RPMI8226 (cell line): ENCODE results near the gene MAP1LC3A.

Experiments
- DNase-seq: peaks from one replicate; pipeline ENCODE4 v3.0.0-alpha.2; 2015

MAP1LC3A gene

GRCh38 chr20:34530342-34530741 is 28.2 kb upstream of the MAP1LC3A start:
- DNase-seq, result no peak

GRCh38 chr20:34531608-34532265 is 26.8 kb upstream of the MAP1LC3A start:
- DNase-seq, result no peak

DNA sequence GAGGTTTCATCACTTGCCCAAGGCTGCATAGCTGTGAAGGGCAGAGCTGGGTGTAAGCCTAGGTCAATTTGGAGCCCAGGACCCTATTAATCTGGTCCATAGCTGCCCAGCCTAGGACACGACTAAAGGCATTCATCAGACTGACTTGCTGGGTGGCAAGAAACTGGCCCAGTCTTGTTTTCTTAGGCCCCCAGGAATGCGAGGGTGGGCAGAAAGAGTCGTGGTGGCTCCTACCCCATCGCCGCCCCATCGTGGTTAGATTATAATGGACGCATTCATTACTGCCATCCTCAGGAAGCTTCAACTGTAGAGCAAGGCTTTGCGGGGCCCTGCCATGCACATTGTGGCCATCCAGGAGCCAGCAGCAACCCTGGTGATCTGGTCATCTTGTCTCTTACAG is 26.2 kb upstream of the MAP1LC3A start:
- no peak for DNase-seq

GRCh38 chr20:34532756-34533155 is 25.8 kb upstream of the MAP1LC3A start:
- DNase-seq, result no peak

DNA sequence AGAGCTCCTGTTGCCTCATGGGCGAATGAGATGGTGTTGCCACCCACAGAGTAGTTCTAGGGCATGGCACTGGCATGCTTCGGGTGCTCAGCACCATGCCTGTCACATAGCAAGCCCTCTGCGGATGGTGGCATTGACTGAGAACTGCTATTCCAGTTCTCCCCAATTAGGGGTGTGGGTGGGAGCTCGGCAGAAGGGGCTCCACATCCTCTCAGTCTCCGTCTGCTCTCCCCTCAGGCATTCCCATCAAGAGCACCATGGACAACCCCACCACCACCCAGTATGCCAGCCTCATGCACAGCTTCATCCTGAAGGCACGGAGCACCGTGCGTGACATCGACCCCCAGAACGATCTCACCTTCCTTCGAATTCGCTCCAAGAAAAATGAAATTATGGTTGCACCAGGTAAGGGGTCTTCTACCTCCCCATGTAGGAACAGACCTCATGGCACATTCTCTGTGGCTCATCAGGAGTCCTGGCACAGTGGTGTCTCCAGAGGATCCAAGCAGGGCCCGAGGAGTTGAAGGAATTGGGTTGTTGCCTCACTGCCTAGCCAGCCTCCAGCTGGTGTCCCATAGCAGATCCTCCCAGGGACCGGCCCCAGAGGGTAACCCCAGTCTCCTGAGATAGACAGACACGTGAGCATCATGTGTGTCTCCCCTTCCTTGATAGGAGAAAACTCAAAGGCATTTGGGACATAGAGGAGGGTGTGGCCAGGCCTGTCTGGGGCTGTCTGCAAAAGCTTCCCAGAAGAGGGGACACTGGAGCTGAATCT is 23.9 kb upstream of the MAP1LC3A start:
- no peak for DNase-seq

GRCh38 chr20:34535301-34535840 is 23.1 kb upstream of the MAP1LC3A start:
- no peak for DNase-seq

DNA sequence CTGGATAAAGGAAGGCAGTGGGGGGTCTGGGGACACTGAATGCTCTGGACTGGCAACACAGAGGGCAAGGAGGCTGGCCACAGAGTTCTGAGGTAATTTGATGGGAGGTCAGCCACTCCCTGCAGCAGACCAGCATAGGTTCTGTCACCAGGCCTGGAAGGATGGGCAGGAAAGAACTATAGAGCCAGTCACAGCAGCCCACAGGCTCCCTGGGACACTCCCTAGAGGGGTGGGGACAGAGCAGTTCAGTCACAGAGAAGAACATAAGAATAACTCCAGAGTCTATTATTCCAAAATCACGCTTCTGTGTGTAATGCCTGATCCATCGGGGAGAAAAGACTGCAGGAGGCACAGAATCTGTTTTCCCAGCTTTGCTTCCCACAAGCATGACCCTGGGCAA is 22.7 kb upstream of the MAP1LC3A start:
- DNase-seq, result no peak

GRCh38 chr20:34536798-34537394 is 21.6 kb upstream of the MAP1LC3A start:
- DNase-seq, result peak; percentile 54

DNA sequence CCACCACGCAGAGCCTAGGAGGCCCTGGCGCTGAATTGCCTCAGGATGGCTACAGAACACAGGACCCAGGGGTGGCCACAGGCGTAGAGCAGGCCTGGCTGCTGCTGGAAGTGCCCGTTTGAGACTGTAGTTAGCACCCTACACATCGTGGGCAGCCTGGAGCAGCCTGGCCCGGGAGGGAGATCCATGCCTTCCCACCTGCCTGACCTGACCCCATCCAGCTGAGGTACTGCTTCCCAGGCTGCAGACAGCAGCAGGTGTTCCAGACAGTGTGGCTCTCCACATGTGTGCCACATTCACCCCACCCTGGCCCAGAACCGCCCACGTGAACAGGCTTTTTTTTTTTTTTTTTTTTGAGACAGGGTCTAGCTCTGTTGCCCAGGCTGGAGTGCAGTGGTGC is 20.9 kb upstream of the MAP1LC3A start:
- DNase-seq, result no peak

DNA sequence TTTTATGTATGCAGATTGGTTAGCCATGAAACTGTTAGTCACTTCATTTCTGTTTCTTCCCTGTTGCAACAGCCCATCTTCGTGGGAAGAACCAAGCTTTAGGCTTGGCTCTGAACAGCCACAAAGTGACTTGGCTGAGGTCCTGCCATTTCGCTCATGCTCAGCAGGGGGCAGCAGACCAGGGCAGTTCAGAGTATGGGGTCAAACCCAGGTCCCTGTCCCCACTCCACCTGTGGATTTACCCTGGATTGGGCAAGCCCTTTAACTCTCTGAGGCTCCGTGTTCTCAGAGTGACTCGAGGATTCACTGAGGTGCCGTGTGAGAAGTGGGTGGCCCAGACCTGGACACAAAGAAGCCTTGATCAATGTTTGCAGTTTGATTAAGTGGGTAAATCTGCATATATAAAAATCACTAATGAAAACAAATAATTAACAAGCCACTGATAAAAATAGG is 19.8 kb upstream of the MAP1LC3A start:
- peak; percentile 54 for DNase-seq

- DNase-seq, result no peak
Measured at GRCh38 chr20:34539756-34540155, 18.8 kb upstream of the MAP1LC3A start.

GRCh38 chr20:34540596-34541263 is 17.8 kb upstream of the MAP1LC3A start:
- DNase-seq, result no peak

DNA sequence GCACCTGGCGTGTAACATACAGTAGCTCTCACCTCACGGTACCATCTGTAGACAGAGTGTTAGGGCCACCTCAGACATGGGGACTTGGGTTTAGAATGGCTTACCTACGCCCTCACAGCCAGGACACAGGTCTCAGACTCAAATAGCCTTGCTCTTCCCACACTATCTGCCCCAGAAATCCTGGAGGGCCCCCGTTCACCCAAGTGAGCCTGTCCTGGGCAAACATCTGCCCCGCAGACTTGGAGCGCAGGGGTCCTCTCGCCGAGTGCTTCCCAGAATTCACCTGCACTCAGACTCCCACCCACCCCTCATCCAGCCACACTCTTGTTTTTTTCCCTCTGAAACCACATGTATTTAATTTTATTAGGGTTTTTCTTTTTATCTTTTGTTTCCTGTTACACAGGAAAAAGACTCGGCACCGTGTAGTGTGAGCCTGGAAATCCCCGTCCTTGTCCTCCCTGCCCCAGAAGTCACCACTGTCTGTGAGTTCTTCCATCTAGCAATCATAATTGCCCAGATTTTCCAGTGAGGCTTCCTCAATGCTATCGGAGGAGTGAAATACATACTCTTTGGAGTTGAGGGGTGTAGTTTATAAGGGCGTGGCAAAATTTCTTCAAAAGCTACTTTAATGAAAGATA is 17.1 kb upstream of the MAP1LC3A start:
- no peak for DNase-seq

DNA sequence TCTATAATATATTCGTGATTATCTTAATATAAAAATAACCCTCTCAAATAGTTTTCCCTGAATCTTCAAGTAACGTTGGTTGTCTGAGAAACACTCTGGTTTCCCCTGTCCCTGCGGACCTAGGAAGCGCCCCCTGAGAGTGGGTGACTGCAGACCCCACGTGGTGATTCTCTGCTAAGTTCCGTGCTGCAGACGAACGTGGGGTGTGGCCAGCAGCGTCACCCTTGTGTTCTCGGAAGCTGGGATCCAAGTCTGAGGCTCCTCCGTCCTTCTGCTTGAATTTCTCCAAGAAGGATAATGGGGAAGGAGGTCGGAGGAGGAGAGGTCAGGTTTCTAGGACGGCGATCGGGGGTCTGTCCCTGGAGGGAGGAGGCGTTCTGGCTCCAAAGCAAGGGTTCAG is 16.6 kb upstream of the MAP1LC3A start:
- no peak for DNase-seq

DNA sequence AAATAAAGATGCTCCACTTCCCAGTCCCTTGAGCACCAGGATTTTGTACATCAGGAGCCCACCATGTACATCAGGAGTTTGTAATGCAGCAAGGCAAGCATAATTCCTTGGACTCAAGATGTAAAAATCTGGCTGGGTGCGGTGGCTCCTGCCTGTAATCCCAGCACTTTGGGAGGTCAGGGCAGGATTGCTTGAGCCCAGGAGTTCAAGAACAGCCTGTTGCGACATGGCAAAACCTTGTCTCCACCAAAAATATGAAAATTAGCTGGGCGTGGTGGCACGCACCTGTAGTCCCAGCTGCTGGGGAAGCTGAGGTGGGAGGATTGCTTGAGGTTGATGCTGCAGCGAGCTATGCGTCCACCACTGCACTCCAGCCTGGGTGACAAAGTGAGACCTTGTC is 16.1 kb upstream of the MAP1LC3A start:
- DNase-seq, result no peak

- DNase-seq, result no peak
Measured at GRCh38 chr20:34543463-34544056, 15.0 kb upstream of the MAP1LC3A start.

DNA sequence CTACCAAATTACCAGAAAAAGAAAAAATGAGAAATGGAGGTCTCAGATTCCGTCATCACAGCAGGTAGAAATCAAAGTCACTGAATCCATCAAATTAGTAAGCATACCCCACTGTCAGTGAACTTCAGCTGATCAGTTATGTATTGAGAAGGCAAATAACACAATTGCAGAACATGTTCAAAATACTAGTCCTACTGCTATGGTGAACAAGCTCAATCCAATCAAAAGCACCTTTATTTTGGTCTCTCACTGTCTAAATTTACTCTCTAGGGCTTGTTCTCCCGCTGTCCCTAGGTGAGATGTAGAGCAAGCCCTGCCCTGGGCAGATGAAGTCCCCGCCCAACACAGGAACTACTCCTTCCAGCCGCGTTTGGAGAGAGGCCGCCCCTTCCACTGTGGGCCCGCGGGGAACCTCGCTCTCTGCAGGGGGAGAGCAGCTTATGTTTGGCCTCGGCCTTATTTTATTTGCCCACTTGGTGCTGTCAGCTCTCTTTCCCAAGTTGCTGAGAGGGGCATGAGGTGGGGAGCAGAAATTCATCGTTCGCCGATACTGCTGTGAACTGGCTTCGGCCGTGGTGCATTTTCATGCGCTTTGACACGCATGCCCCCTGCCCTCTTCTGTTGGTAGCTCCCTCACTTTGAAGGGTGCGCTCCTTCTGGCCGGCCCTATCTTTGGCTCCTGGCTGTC is 14.3 kb upstream of the MAP1LC3A start:
- DNase-seq, result no peak

GRCh38 chr20:34546751-34547181 is 11.8 kb upstream of the MAP1LC3A start:
- DNase-seq, result no peak

DNA sequence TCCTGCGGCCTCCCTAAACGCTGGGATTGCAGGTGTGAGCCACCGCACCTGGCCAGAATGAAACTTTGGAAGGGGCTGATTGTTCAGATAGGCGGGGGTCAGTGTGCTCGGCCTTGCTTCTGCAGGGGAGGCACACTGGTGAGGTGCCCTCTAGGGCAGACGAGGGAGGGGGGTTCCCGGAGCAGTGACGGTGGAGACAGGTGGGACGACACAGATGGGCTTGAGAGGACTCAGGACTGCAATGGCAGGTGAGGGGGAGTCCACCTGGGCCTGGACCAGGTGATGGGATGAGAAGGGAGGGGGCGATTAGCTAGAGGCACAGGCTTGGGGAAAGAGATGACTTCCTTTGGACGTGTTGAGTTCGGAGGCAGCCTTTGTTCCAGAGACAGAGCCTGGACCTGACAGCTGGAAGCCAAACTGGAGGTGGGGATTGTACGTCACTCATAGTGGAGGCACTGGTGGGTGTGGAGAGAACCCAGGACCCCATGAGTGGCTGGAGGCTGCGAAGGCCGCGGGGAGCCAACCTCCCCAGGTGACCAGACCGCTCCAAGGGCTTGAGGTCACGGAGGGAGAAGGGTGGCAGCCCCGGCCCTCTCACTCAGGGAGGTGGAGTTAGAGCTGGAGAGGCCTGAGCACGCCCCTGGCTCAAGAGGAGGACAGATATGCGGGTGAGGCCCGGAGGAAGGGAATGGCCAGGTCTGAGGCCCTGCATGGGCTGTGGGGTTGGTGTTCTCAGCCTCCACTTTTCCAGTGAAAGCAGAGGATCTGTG is 10.5 kb upstream of the MAP1LC3A start:
- no peak for DNase-seq

- DNase-seq, result peak; percentile 29
Measured at GRCh38 chr20:34549291-34549928, 9.1 kb upstream of the MAP1LC3A start.
